PC-3 (cell line): ENCODE data around the gene CTNNA3. TPM values are rescaled to one million over a fixed set of nuclear protein-coding genes. Genes with fewer than 3 reads are reported as not detected.

Experiments
- ATAC-seq: fragments of 200-7000 bp; cut with Tn5 transposase; 2 replicates; pipeline ENCODE4 v1.9.1; 2020; ENCODE audit warnings: mild to moderate bottlenecking, moderate library complexity
- BruUV-seq: library from RNA; stranded (reverse); fragments of 400-500 nt; replicated peaks from 2 replicates; lab custom pipeline; 2021; lab: Mats Ljungman, UMichigan
- CTCF ChIA-PET: fragments of 300-600 bp; sonication (Branson Sonifier 250); formaldehyde crosslinking; loops from one replicate; lab custom pipeline; 2022; ENCODE audit warnings: antibody characterized with exemption; lab: Charles Lee
- POLR2A ChIA-PET: fragments of 300-600 bp; sonication (Branson Sonifier 250); formaldehyde crosslinking; loops from one replicate; lab custom pipeline; 2022; ENCODE audit warnings: antibody characterized with exemption; ENCODE audit not compliant: unreplicated experiment; lab: Charles Lee
- DNase-seq: peaks from one replicate; pipeline ENCODE4 v3.0.0-alpha.2; 2015
- H2AFZ ChIP-seq: fragments of 300-600 bp; sonication (generic); 2 replicates; pipeline ENCODE4 v1.6.0; 2016; ENCODE audit warnings: antibody characterized with exemption, low read length
- H3F3A ChIP-seq: fragments of 300-600 bp; sonication (generic); one replicate; pipeline ENCODE4 v1.6.0; 2017; ENCODE audit warnings: antibody characterized with exemption, low read length, control low read depth, mild to moderate bottlenecking; ENCODE audit not compliant: unreplicated experiment
- H3K27ac ChIP-seq: fragments of 300-600 bp; sonication (generic); 2 replicates; pipeline ENCODE4 v1.5.1; 2016; ENCODE audit warnings: mild to moderate bottlenecking, low read length
- H3K27me3 ChIP-seq: fragments of 300-600 bp; sonication (generic); 2 replicates; pipeline ENCODE4 v1.6.1; 2016; ENCODE audit warnings: low read length, mixed read lengths
- H3K36me3 ChIP-seq: fragments of 300-600 bp; sonication (generic); 2 replicates; pipeline ENCODE4 v1.6.1; 2016; ENCODE audit warnings: low read depth, mixed run types, low read length, mixed read lengths
- H3K4me1 ChIP-seq: fragments of 300-600 bp; sonication (generic); 2 replicates; pipeline ENCODE4 v1.5.1; 2016; ENCODE audit warnings: low read length; ENCODE audit not compliant: insufficient read depth
- H3K4me2 ChIP-seq: fragments of 300-600 bp; sonication (generic); 2 replicates; pipeline ENCODE4 v1.6.0; 2016; ENCODE audit warnings: low read length
- H3K4me3 ChIP-seq: fragments of 300-600 bp; sonication (generic); 2 replicates; pipeline ENCODE4 v1.5.1; 2016; ENCODE audit warnings: mild to moderate bottlenecking, low read length, mixed read lengths
- H3K79me2 ChIP-seq: fragments of 300-600 bp; sonication (generic); 2 replicates; pipeline ENCODE4 v1.6.1; 2017; ENCODE audit warnings: low read length, mixed read lengths
- H3K9ac ChIP-seq: fragments of 300-600 bp; sonication (generic); 2 replicates; pipeline ENCODE4 v1.6.0; 2016; ENCODE audit warnings: mild to moderate bottlenecking, low read length
- H3K9me2 ChIP-seq: fragments of 300-600 bp; sonication (generic); replicated peaks from 2 replicates; pipeline ENCODE4 v1.6.1; 2016; ENCODE audit warnings: mixed run types, low read length, mixed read lengths
- H3K9me3 ChIP-seq: fragments of 300-600 bp; sonication (generic); 2 replicates; pipeline ENCODE4 v1.6.1; 2016; ENCODE audit warnings: low read length, mixed read lengths
- H4K20me1 ChIP-seq: fragments of 300-600 bp; sonication (generic); 2 replicates; pipeline ENCODE4 v1.6.1; 2016; ENCODE audit warnings: low read length, mixed read lengths
- EZH2 ChIP-seq: fragments of 300-600 bp; sonication (generic); IDR thresholded peaks from one replicate; pipeline ENCODE4 v1.6.1; 2017; ENCODE audit warnings: antibody characterized with exemption, mild to moderate bottlenecking, low read length; ENCODE audit not compliant: unreplicated experiment
- EZH2phosphoT487 ChIP-seq: fragments of 300-600 bp; sonication (generic); IDR thresholded peaks from 2 replicates; pipeline ENCODE4 v1.6.1; 2018; ENCODE audit warnings: mild to moderate bottlenecking, antibody characterized with exemption, low read length, borderline replicate concordance
- intact Hi-C: fragments of 100-400 bp; cut with micrococcal nuclease; formaldehyde crosslinking; loops from 2 replicates; pipeline ENCODE4 v1.9.0; 2023
- total RNA-seq: library from RNA; depleted of rRNA; stranded (reverse); fragments of >200 nt; gene quantifications from 2 replicates; pipeline ENCODE4 v1.2.3, GENCODE V29; 2014
- TF ChIP-seq, protein P1 (sequence below): fragments of 300-600 bp; sonication (generic); conservative IDR thresholded peaks from 2 replicates; pipeline ENCODE4 v1.5.1; 2017; ENCODE audit warnings: antibody characterized with exemption, low read depth, mild to moderate bottlenecking, low read length

Gene CTNNA3
- total RNA-seq, 1 experiment from 2014 or later: 1.9 TPM

- H3K9me3 ChIP-seq: no peaks in the 10 kb centered on the region
- H3K4me1 ChIP-seq: no peaks in the 10 kb centered on the region
- no peak overlapping the region for H3K4me2 ChIP-seq
- ATAC-seq: no peak
- no peaks in the 10 kb centered on the region for H3K79me2 ChIP-seq
- H3K9ac ChIP-seq: no peak overlapping the region
- H4K20me1 ChIP-seq: no peaks in the 10 kb centered on the region
- no TSS peak for BruUV-seq
- H3K9me2 ChIP-seq: no peaks in the 10 kb centered on the region
- H3K36me3 ChIP-seq: no peaks in the 10 kb centered on the region
- H3F3A ChIP-seq: no peaks in the 10 kb centered on the region
- intact Hi-C loops: no loop called here
- CTCF ChIA-PET: interaction anchor here (0.6 kb wide), 1 partner anchor 183 kb away, joined by 4 read pairs; no protein-coding TSS in a partner anchor
- no peak overlapping the region for H3K4me3 ChIP-seq
- DNase-seq: no peak
- no peak overlapping the region for H3K27ac ChIP-seq
- no peak overlapping the region for H2AFZ ChIP-seq
- TF ChIP-seq, protein P1, sequence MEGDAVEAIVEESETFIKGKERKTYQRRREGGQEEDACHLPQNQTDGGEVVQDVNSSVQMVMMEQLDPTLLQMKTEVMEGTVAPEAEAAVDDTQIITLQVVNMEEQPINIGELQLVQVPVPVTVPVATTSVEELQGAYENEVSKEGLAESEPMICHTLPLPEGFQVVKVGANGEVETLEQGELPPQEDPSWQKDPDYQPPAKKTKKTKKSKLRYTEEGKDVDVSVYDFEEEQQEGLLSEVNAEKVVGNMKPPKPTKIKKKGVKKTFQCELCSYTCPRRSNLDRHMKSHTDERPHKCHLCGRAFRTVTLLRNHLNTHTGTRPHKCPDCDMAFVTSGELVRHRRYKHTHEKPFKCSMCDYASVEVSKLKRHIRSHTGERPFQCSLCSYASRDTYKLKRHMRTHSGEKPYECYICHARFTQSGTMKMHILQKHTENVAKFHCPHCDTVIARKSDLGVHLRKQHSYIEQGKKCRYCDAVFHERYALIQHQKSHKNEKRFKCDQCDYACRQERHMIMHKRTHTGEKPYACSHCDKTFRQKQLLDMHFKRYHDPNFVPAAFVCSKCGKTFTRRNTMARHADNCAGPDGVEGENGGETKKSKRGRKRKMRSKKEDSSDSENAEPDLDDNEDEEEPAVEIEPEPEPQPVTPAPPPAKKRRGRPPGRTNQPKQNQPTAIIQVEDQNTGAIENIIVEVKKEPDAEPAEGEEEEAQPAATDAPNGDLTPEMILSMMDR: no peak
- TF ChIP-seq EZH2phosphoT487 (no peak), EZH2 (no peak)
- POLR2A ChIA-PET: no interaction called here
- no peaks in the 10 kb centered on the region for H3K27me3 ChIP-seq
Observed at GRCh38 chr10:66281327-66281726, 1414.7 kb downstream of the CTNNA3 start.

GRCh38 chr10:66277481-66277880 lies 1418.5 kb downstream of the CTNNA3 start:
- POLR2A ChIA-PET: no interaction called here
- no peaks in the 10 kb centered on the region for H3K79me2 ChIP-seq
- peaks cover 10% of the 10 kb centered on the region for H3K4me1 ChIP-seq
- H3K4me2 ChIP-seq: no peak overlapping the region
- no peak for ATAC-seq
- H3K27ac ChIP-seq: no peak overlapping the region
- H3K27me3 ChIP-seq: no peaks in the 10 kb centered on the region
- H3F3A ChIP-seq: no peaks in the 10 kb centered on the region
- H2AFZ ChIP-seq: no peak overlapping the region
- no TSS peak for BruUV-seq
- H3K9ac ChIP-seq: no peak overlapping the region
- DNase-seq: peak; percentile 47
- H4K20me1 ChIP-seq: 0 out of 2 replicates have a peak, but pooled peaks cover 3% of the 10 kb centered on the region
- H3K9me3 ChIP-seq: no peaks in the 10 kb centered on the region
- intact Hi-C loops: loop anchor here (5.0 kb wide), 1 partner anchor 470 kb away; no protein-coding TSS in a partner anchor
- CTCF ChIA-PET: no interaction called here
- TF ChIP-seq, protein P1: peak; percentile 87
- no peak for TF ChIP-seq EZH2
- no peak for TF ChIP-seq EZH2phosphoT487
- H3K4me3 ChIP-seq: no peak overlapping the region
- H3K9me2 ChIP-seq: no peaks in the 10 kb centered on the region
- H3K36me3 ChIP-seq: no peaks in the 10 kb centered on the region

DNA sequence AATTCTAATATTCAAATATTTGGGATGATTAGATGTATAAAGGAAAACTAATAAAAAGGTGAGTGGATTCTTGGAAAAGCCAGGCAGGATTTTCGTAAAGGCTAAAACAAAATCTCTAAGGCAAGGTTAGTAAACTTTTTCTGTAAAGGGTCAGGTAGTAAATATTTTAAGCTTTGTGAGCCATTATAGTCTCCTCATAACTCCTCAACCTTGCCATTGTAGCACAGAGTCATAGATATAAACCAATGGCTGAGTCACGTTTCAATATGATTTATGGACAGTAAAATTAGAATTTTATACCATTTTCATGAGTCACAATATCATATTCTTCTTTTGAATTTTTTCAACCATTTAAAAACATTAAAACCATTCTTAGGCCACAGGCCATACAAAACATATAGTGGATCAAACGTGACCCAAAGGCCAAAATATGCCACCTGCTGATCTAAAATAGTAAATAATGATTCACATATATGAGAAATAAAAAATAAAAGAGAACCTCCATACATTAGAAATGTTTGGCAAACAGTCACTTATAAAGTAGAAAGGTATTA lies 1422.0 kb downstream of the CTNNA3 start:
- CTCF ChIA-PET: no interaction called here

More for the DNA sequence above, 1422.0 kb downstream of the CTNNA3 start:
- Histone ChIP-seq H3K4me3 (no peak overlapping the region), H3K4me1 (peaks cover 10% of the 10 kb centered on the region), H3F3A (no peaks in the 10 kb centered on the region), H3K9me3 (no peaks in the 10 kb centered on the region), H3K9ac (no peak overlapping the region), H3K36me3 (peaks cover 2% of the 10 kb centered on the region; the same call in 1 of the 2 replicates), H3K4me2 (peak overlapping the region; percentile 2; the same call in 1 of the 2 replicates), H2AFZ (no peak overlapping the region), H4K20me1 (0 out of 2 replicates have a peak, but pooled peaks cover 3% of the 10 kb centered on the region), H3K79me2 (no peaks in the 10 kb centered on the region), H3K27ac (no peak overlapping the region), H3K9me2 (no peaks in the 10 kb centered on the region), H3K27me3 (no peaks in the 10 kb centered on the region)
- POLR2A ChIA-PET: interaction anchor here (0.7 kb wide), 1 partner anchor 15 kb away, joined by 3 read pairs; no protein-coding TSS in a partner anchor
- peak; percentile 95 for ATAC-seq
- intact Hi-C loops: no loop called here
- DNase-seq: peak; percentile 82
- TF ChIP-seq EZH2phosphoT487: no peak
- TF ChIP-seq, protein P1: peak; percentile 52; the same call in 1 of the 2 replicates
- BruUV-seq: no TSS peak
